ENCODE measurements around the gene ZRANB1. TPM values are rescaled to one million over a fixed set of nuclear protein-coding genes. Genes with fewer than 3 reads are reported as not detected.

Gene ZRANB1
- total RNA-seq, 1 donor from 2014 or later, result 29.5 TPM

- Histone ChIP-seq H3K4me3 (ENCODE audit: low read depth, low read length) (no peak overlapping the region), H3K36me3 (ENCODE audit: control insufficient read depth, insufficient read depth, low read length) (peaks cover 25% of the 10 kb centered on the region), H3K27me3 (ENCODE audit: control insufficient read depth, insufficient read depth, low read length) (no peaks in the 10 kb centered on the region)
- no peak for TF ChIP-seq CTCF (IDR thresholded peaks at IDR 0.05; ENCODE audit: insufficient read depth, low read length, severe bottlenecking)
- FAIRE-seq, result no peak
- DNase-seq (ENCODE audit: low read depth), result no peak
These were observed 73.5 kb downstream of the ZRANB1 start for GRCh38 chr10:125015356-125015944.

DNA sequence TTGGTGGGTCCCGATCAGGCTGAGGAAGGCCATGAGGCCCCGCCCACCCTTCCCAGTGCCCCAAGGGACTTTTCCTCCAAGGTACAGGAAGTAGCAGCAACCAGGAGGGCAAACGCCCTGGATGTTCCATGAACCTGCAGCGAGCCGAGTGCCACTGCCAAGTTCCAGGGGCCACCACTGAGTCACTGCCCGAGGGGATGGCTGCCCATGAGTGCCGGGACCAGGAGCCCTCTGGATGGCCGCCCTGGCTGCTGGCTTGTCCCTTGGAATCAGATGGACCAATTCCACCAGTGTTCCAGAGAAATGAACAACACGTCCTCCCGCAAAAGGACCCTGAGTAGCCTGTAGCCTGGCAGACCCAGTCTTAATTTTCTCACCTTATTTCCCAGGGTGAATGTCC, 74.2 kb downstream of the ZRANB1 start:
- H3K36me3 ChIP-seq (ENCODE audit: control insufficient read depth, insufficient read depth, low read length), result peaks cover 28% of the 10 kb centered on the region
- DNase-seq (ENCODE audit: low read depth) (no peak), FAIRE-seq (no peak)
- H3K27me3 ChIP-seq (ENCODE audit: control insufficient read depth, insufficient read depth, low read length), result no peaks in the 10 kb centered on the region
- TF ChIP-seq CTCF (IDR thresholded peaks at IDR 0.05; ENCODE audit: insufficient read depth, low read length, severe bottlenecking), result no peak
- H3K4me3 ChIP-seq (ENCODE audit: low read depth, low read length), result no peak overlapping the region

GRCh38 chr10:125016611-125017202, 74.8 kb downstream of the ZRANB1 start:
- no peak for TF ChIP-seq CTCF (IDR thresholded peaks at IDR 0.05; ENCODE audit: insufficient read depth, low read length, severe bottlenecking)
- DNase-seq (ENCODE audit: low read depth) (no peak), FAIRE-seq (no peak)
- Histone ChIP-seq H3K27me3 (ENCODE audit: control insufficient read depth, insufficient read depth, low read length) (no peaks in the 10 kb centered on the region), H3K36me3 (ENCODE audit: control insufficient read depth, insufficient read depth, low read length) (peaks cover 28% of the 10 kb centered on the region), H3K4me3 (ENCODE audit: low read depth, low read length) (no peak overlapping the region)

- FAIRE-seq, result no peak
- Histone ChIP-seq H3K36me3 (ENCODE audit: control insufficient read depth, insufficient read depth, low read length) (peaks cover 34% of the 10 kb centered on the region), H3K27me3 (ENCODE audit: control insufficient read depth, insufficient read depth, low read length) (no peaks in the 10 kb centered on the region), H3K4me3 (ENCODE audit: low read depth, low read length) (no peak overlapping the region)
- no peak for DNase-seq (ENCODE audit: low read depth)
- no peak for TF ChIP-seq CTCF (IDR thresholded peaks at IDR 0.05; ENCODE audit: insufficient read depth, low read length, severe bottlenecking)
These were observed 75.8 kb downstream of the ZRANB1 start for GRCh38 chr10:125017547-125018298.

- H3K4me3 ChIP-seq (ENCODE audit: low read depth, low read length), result no peak overlapping the region
- no peaks in the 10 kb centered on the region for H3K27me3 ChIP-seq (ENCODE audit: control insufficient read depth, insufficient read depth, low read length)
- DNase-seq (ENCODE audit: low read depth) (no peak), FAIRE-seq (no peak)
- H3K36me3 ChIP-seq (ENCODE audit: control insufficient read depth, insufficient read depth, low read length), result peaks cover 35% of the 10 kb centered on the region
- no peak for TF ChIP-seq CTCF (IDR thresholded peaks at IDR 0.05; ENCODE audit: insufficient read depth, low read length, severe bottlenecking)
These were observed 76.7 kb downstream of the ZRANB1 start for GRCh38 chr10:125018576-125019143.

Data from bronchial epithelial cell (primary cell).